Right lung (tissue), 5 donors: Measurements from ENCODE around the gene CELSR1. TPM values are rescaled to one million over a fixed set of nuclear protein-coding genes. Genes with fewer than 3 reads are reported as not detected.
"Not testable (repeated sequence)": the region's sequence is repeated elsewhere in the genome, so short reads cannot be mapped to it uniquely, and the experiment has no call there.

ENCODE experiments used
- DNase-seq, 2 donors: peaks; one replicate each; pipeline ENCODE4 v3.0.0-alpha.2; 2013
- polyA plus RNA-seq, 5 donors: library from polyadenylated mRNA; unstranded; fragments of 120-200 nt; gene quantifications; one replicate each; pipeline versions ENCODE4 v1.2.1 to v1.2.3, GENCODE V29; 2013; ENCODE audit warnings: inconsistent platforms in 1 of 5, low replicate concordance in 1 of 5; ENCODE audit not compliant: insufficient read length in 5 of 5, insufficient read depth in 1 of 5

The CELSR1 gene
- polyA plus RNA-seq, 5 donors: 22.6 to 40.5 (median 26.4) TPM

GRCh38 chr22:46515208-46516111 lies 22.0 kb downstream of the CELSR1 start:
- DNase-seq: no peak

DNA sequence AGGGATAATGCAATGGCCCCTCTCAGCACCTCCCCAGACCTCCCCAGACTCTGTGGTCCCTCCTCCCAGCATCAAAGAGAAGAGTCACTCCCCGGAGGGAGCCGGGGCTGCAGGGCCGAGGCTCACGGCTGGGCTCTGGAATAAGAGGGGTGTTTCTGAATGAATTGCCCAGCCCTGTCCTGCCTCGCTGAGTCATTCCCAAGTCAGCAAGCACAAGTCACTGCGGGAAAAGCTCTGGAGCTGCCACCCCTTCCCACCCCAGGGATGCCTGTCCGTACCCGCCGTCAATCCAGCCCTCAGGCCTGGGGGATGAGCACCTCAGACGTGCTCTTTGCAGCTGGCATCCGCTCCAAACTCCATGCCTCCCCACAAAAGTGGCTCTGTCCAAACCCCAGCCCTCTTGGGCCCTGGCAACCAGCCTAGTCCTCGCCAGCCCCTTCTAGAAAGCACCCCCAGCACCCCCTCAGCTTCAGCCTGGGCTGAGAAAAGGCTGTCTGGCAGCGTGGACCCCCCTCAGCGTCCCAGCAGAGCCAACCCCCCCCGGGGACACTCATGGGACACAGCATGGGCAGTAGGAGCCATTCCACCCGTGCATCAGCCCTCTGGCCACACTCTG lies 22.7 kb downstream of the CELSR1 start:
- DNase-seq: no peak

GRCh38 chr22:46513908-46514550 lies 23.4 kb downstream of the CELSR1 start:
- no peak for DNase-seq

- no peak for DNase-seq
Measured at GRCh38 chr22:46512683-46513082, 24.7 kb downstream of the CELSR1 start.

DNA sequence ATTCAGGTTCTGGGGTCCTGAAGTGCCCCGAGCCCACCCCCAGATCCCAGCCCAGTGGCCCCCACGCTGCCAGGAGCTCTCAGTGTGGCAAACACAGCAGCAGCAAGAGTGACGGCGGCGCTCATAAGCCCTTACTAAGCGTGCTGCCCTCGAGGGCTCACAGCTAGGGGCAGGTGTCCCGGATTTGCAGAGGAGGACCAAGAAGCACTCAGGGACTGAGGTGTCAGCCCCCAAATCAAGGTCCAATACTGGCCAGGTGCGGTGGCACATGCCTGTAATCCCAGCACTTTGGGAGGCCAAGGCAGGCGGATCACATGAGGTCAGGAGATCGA lies 25.4 kb downstream of the CELSR1 start:
- no peak for DNase-seq

DNA sequence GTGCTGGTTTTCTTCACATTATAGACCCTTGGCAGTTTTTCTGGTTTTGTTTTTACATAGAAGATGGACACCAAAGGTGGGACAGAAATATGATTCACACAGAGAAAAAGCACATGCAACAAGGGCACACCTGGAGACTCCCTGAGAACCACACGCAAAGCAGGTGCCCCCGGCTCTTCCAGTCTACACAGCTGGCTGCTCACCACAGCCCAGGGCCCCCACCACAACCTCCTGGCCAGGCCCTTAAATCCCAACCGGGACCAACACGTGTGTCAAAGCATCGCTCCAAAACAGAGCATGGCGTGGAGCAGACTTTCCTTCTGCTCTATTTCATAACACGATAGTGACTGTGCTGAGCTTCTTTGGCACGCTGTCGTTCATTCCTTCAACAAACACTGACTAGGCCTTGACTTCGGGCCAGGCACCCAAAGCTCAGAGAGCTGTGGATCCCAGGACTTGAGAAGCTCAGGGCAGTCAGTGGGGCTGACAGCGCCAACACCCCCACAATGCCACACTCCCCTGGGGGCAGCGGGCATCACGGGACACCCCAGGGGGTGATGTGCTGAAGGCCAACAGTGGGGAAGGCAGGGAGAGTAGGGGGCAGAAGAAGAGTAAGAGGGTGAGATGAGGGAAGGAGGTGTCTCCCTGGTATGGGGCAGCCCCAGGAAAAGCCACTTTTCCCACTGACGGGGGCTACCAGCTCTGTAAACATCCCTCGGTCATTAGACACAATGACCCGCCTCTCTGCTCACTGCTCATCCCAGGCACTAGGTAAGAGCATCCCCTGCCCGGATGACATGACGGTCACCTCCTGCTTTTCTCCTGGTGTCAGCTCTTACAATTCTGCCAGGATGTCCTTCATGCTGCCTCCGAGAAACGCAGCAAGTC lies 26.0 kb downstream of the CELSR1 start:
- no peak for DNase-seq

DNA sequence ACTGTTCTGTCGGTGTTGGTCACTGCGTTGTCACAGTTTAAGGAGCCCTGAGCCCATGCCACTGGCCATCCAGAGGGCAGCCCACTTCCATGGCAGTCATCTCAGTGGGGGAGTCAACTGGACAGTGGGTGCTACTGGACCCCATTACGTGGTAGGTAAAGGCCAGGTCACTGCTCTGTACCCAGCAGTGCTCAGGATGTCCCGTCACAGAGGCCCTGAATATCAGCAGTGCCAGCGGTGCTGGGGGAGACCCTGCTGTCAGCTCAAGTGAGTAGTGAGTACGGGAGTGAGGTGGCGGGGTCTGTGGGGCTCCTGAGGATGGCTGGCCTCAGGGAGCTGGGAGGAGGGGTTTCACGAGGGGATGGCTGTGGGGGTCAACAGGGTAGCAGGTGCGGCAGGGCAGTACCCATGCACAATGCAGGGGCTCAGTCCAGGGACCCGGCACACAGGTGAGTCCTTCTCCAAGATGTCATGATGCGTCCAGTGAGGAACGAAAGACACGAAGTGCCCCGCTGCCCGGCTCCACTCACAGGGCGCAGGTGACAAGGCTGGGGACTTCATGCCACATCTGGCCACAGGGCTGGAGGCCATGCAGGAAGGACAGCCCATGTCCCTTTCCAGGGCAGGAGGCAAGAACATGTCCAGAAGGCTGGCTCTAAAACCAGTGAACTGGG lies 27.9 kb downstream of the CELSR1 start:
- no peak for DNase-seq

- DNase-seq: no peak
Measured at GRCh38 chr22:46508491-46508999, 28.9 kb downstream of the CELSR1 start.

DNA sequence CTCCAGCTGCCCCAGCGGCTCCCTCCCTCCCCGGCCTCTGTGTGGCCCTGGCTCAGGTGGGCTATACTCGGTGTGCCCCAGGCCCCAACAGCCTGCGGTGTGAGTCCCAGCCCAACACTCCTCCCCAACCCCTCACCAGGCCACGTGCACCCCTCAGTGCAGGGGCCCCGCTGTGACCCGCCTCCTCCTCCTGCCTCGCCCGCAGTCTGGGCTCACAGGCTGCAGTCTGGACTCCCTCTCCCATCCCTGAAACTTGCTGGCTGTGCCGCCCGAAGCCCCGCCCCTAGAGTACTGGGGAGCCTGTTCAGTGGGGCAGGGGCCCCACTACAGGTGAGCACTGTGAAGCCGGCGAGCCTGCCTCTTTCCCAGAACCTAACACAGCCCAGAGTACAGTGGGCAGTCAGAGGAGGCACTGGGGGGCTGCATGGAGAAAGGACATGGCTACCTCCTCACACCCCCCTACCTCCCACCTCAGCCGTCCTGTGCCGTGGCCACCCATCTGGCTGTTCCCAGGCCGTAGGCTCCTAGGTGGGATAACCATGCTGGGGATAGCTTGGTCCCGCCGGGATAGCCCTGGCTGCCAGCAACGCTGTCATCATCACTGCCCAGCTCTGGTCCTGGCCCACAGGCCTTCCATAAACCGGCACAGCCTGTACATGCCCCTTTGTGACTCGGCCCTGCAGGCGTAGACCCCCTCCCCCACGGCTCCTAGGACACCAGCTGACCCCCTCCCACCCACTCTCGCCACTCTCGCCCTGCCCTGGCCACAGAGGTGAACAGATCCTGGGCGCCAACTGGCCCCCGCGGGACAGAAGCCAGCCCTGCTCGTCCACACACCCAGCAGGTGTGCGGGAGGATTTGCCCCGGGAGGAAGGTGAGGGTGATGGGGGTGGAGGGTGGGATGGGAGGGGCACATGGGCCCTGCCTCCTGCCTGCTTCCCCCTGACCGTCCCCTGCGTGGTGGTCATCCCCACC lies 29.7 kb downstream of the CELSR1 start:
- no peak for DNase-seq

- DNase-seq: no peak
Measured at GRCh38 chr22:46504584-46504983, 32.8 kb downstream of the CELSR1 start.

DNA sequence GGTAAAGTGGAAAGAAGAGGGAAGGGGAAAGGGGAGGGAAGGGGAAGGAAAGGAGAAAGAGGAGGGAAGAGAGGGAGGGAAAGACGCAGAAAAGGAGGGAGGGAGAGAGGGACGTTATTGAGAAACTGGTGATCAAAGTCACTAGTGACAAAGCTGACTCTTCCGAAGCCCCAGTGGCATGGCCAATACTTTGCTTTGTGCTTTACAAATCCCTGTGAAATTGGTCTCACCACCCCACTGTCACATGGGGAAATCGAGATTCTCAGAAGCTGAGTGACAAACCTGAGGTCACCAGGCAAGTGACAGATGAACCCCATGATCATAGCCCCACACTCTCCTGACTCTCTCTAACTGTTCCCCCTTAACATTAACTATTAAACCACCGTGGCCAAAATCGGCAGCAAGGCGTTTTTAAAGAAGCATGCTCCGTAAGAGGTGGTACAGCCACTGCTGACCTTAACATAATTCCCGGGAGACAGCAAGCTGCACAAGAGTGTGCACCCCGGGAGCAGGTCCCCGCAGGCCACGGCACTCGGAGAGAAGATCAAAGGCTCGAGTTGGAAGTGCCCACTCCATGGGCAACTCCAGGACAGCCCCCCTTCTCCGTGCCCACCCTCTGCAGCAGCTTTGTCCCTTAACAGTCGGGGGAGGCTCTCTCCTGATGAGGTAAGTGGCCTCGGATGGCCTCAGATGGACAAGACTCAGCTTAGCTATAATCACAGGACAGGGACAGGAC lies 34.8 kb downstream of the CELSR1 start:
- DNase-seq: no peak

GRCh38 chr22:46501701-46502100 lies 35.7 kb downstream of the CELSR1 start:
- DNase-seq: no peak

DNA sequence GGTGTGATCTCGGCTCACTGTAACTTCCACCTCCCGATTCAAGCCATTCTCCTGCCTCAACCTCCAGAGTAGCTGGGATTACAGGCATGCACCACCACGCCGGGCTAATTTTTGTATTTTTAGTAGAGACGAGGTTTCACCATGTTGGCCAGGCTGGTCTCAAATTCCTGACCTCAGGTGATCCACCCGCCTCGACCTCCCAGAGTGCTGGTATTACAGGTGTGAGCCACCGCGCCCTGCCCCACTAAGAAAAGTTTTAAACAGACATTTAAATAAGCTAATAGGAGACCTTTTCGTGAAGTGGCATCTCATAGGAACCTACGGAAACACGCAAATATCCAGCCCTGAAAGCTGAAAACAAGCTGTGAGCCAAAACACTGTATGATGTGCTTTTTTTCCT lies 36.2 kb downstream of the CELSR1 start:
- not testable (repeated sequence) for DNase-seq

DNA sequence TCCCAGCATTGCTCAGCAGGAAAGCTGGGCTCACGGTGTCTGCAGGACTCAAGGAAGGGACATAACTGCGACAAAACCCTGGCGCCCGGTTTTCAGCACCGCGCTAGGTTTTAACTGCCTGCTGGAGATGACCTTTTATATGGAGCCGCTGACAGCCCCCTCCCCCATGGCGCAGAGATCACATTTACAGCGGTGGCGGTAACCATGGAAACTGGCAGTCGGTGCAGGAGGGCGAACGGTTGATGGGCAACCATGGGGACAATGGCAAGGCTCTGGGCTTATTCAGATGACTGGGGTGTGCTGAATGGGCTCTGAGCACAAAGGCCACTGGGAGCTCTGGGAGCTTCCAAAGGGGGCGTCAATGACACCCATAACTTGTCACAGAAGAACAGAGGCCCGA lies 37.2 kb downstream of the CELSR1 start:
- DNase-seq: no peak

DNA sequence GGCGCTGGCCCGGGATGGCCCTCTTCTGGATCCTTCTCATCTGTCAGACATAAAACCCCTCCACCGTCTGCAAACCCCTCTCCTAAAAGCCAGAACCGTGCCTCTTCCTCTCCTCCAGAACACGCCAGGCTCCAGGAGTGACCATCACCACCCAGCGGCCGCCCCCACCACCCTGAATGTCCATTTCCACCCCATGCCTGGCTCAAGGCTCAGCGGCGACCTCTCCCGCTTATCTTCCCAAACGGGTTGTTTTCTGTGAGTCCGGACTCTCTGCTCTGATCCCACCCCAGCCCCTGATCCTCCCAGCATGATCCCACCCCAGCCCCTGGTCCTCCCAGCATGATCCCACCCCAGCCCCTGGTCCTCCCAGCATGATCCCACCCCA lies 37.6 kb downstream of the CELSR1 start:
- DNase-seq: no peak

DNA sequence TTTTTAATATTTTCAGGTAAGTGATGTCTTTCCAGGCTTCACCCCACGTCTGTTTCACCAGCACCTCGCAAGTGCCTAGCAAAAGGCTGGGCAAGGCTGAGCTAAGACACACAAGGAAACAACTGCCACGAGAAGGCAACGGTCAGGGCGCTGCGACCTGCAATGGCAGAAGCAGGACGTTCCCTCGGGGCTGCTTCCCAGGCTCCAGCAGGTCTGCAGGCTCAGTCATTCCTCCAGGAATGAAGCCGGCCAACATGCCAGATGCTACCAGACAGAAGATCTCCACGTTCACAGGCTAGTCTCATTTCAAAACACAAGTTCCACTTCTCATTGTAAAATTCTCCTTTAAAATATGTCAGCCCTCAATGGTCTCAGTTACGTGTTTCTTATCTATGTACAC lies 45.5 kb downstream of the CELSR1 start:
- no peak for DNase-seq

GRCh38 chr22:46490538-46490937 lies 46.9 kb downstream of the CELSR1 start:
- no peak for DNase-seq

DNA sequence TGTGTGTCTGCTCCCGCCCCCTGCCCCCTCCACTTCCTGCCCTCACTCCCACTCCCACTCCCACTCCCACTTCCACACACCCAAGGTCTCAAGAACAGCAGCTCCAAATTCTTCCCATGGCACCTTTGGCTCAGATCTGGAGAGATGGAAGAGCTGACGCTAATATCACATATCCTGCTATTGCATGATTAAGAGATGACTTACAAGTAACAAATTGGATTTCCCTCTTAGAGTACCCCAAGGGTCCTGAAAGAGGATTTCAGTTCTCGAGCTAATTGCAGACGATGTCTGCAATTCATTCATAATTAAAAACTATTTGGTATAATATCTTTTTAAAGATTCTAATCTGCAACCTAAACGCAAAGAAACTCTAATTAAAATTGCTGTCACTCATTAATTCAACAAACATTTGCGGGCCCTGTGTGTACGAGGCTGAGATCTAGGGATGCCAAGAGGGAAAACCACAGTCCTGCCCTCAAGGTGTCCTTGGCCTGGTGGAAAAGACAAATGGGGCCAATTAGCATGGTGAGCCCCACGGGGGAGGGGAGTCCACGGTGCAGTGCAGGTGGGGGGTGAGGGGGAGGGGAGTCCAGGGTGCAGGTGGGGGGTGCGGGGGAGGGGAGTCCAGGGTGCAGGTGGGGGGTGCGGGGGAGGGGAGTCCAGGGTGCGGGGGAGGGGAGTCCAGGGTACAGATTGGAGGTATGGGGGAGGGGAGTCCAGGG lies 50.3 kb downstream of the CELSR1 start:
- no peak for DNase-seq
